ENCODE data around the gene PNLIPRP3.

PNLIPRP3 gene

DNA sequence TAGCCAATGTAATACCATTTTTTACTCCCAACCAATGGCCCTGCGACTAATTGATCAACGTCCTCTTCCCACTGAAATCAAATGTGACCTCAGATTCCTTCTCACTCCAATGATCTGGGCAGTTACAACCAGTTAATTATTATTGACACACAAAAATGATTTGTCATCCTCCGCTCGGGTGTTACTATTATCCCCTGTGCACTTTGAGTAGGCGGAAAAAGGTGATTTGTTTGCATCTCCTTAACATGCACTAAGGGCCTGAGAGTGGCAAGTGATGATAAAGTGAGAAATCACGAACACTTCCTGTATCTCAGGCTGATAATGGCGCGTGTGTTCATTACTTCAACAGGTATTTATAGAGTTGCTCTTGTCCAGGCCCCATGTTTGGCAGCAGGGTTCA lies 77.1 kb downstream of the PNLIPRP3 start:
- no peak for TF ChIP-seq POLR2A (IDR thresholded peaks at IDR 0.05; ENCODE audit: low read depth, low read length)
- no peak for FAIRE-seq
- no peak for DNase-seq (ENCODE audit: insufficient read length, low spot score)

DNA sequence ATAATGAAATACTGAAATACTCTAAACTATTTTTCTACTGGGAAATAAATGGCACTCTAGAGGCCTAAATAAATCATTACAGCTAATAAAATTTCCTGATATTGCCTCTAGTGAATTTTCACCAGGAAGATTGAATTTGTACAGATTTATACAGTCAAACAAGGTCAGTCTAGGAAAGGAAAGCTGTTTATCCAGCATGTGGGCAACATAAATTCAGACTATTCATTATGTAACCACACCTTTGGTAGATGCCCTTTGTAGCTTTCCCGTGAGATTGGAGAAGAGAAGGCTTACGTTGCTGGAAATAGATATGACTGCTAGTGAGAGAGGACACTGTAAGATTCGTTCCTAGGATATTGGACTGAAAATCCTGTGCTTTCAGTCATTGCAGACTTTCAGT lies 82.9 kb downstream of the PNLIPRP3 start:
- TF ChIP-seq POLR2A (IDR thresholded peaks at IDR 0.05; ENCODE audit: low read depth, low read length), result no peak
- no peak for FAIRE-seq
- no peak for DNase-seq (ENCODE audit: insufficient read length, low spot score)

DNA sequence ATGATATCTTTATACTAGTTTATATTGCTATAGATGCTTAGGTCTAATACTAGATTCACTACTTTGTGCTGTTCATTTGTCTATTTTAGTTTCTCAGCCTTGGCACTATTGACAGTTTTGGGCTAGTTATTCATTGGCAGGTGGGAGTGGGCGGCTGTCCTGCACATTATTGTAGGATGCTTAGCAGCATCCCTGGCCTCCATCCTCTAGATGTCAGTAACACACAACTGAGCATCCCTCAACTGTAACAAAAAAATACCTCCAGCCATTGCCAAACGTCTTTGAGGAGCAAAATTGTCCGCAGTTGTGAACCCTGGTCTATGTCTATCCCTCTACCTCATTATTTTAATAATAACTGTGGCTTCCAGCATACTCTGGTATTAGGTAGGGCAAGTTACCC lies 83.7 kb downstream of the PNLIPRP3 start:
- DNase-seq (ENCODE audit: insufficient read length, low spot score) (no peak), FAIRE-seq (no peak)
- TF ChIP-seq POLR2A (IDR thresholded peaks at IDR 0.05; ENCODE audit: low read depth, low read length), result no peak

DNA sequence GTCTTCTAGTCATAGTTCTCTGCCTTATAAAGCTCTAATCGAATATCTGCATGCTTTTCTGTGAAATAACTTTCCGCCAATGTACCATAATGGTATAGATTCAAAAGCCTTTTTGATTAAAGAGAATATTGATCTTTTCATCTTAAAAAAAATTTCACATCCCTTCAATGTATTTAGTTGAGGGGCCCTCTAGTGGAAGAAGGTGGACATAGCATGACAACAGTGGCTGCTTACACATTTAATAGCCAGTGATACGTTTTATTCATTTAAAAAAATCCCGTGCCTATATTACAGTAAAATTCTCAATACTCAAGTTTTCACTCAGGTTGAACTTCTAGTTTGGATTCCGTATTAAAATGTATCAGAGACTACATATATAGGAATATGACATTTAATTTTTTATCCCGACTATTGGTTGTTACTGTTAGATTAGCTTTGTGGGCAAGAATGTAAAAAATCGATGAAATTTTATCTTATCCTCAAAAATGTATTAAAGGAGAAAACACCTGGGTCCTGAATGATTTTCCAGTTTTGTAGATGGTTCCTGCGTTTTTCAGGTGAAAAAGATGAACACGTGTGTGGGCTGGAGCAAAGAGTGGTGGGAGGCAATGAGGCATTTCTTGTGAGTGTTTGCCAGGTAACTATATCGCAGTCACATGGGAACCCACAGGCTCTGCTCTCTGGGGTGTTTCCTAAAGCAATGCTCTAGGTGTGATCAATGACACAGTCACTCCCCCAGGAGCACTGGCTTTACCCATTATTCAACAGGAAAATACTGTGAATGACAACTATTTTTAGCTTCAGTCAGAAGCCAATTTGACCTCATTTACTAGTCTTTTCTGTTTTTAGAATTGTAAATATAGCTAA lies 94.0 kb downstream of the PNLIPRP3 start:
- TF ChIP-seq POLR2A (IDR thresholded peaks at IDR 0.05; ENCODE audit: low read depth, low read length), result no peak
- no peak for DNase-seq (ENCODE audit: insufficient read length, low spot score)
- FAIRE-seq, result no peak

DNA sequence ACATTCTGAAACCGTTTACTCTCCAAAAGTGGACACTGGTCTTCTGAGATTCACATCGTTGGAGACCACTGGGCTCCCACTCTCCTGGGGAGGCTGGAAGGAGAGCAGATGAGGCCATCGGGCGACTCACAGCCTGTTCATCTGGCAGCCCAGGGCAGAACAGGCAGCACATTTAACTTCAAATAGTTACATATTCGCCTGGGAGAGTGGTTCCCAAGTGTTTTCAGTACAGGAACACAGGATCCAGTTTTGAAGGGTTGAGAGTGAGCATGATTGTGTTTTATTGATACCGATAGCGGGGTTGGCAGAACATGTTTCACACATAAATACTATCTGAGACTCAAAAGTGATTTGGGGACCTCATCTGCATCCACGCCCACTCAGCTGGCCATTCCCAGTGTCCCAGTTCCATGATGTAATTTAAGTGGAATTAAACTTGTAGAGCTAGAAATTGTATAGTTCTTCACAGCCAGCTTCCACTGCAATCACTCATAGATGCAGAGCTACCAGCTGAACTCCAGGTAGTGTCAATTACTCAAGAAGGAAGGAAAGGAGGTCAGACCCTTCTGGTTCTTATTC lies 95.2 kb downstream of the PNLIPRP3 start:
- DNase-seq (ENCODE audit: insufficient read length, low spot score), result no peak
- TF ChIP-seq POLR2A (IDR thresholded peaks at IDR 0.05; ENCODE audit: low read depth, low read length), result no peak
- no peak for FAIRE-seq

DNA sequence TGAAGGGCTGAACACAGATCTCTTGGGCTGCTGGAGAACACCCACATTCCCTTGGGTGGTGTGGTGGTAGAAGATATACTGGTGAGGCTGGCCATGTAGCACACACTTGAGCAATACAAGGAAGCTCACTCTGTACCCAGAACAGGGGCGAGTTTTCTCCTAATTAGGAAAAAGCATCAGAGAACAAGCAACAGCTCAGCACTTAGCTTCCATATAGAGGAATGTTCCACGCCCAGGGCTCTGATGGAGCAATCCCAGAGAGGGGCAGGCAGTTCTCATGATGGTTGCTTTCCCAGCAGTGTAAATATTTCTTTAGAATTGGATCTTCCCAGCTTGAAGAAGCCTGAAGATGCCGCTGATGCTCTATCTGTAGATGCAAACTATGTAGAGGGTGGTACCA lies 97.1 kb downstream of the PNLIPRP3 start:
- no peak for TF ChIP-seq POLR2A (IDR thresholded peaks at IDR 0.05; ENCODE audit: low read depth, low read length)
- FAIRE-seq, result no peak

DNA sequence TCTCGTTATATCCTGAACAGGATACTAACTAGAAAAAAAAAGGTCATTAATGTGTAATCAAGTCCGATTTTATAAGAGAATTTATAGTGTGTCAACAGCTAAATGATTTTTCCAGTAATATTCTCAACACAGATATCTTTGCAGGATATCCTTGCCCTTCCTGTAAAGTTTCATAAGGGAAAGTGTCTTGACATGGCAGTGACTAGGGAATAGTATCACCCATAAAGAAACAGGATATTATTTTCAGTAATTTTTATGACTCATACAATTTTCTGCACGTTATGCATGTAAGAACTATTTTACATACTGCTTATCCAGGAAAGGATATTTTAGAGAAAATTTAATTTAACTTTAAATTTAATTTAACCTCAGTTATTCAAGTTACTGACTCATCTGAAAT lies 98.6 kb downstream of the PNLIPRP3 start:
- no peak for TF ChIP-seq POLR2A (IDR thresholded peaks at IDR 0.05; ENCODE audit: low read depth, low read length)
- no peak for DNase-seq (ENCODE audit: insufficient read length, low spot score)
- no peak for FAIRE-seq

More for the DNA sequence above, 97.1 kb downstream of the PNLIPRP3 start:
- DNase-seq (ENCODE audit: insufficient read length, low spot score), result no peak

Measured in H54 (cell line).